ENCODE measurements around the gene FBLN7. TPM values are rescaled to one million over a fixed set of nuclear protein-coding genes. Genes with fewer than 3 reads are reported as not detected.
A peak's percentile ranks its signal among the peaks of the same experiment; 100 is the strongest.

FBLN7 gene
- total RNA-seq, 1 donor from 2014 or later: not detected

DNA sequence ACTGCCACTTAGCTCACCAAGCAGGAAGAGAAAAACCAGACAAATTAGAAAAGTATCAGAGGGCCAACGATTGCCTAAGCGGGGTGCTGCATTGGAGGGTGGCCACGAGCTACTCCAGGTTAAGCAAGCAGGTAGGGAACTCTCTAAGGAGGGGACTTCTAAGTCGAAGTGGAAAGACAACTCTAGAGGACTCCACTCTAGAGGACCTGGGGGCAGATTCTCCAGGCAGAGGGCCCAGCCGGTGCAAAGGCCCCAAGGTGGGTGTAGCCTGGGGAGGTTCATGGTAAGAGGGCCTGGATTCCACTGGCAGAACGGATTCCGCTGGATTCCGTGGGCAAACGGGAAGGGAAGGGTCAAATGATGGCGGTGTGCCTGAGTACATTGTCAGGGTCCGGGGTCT lies 12.7 kb downstream of the FBLN7 start:
- DNase-seq (ENCODE audit: low read depth) (no peak), FAIRE-seq (no peak)
- H2AFZ ChIP-seq (ENCODE audit: low read depth, low read length): peak overlapping the region; percentile 55
- H3K36me3 ChIP-seq (ENCODE audit: insufficient read depth, low read length): no peaks in the 10 kb centered on the region
- peak overlapping the region; percentile 69 for H3K27ac ChIP-seq (ENCODE audit: low read depth, low read length)
- H3K4me1 ChIP-seq (ENCODE audit: insufficient read depth, low read length): peaks cover 13% of the 10 kb centered on the region
- no peaks in the 10 kb centered on the region for H3K79me2 ChIP-seq (ENCODE audit: insufficient read depth, low read length)
- H3K9me3 Mint-ChIP-seq (ENCODE audit: unreplicated experiment): no peaks in the 10 kb centered on the region
- H3K9ac ChIP-seq (ENCODE audit: low read length): peak overlapping the region; percentile 54
- H3K9me3 ChIP-seq (ENCODE audit: insufficient read depth, low read depth, low read length): no peaks in the 10 kb centered on the region
- H3K4me1 Mint-ChIP-seq (ENCODE audit: low read depth, unreplicated experiment): peaks cover 23% of the 10 kb centered on the region
- H3K27me3 ChIP-seq (ENCODE audit: insufficient read depth, low read length): no peaks in the 10 kb centered on the region
- peaks cover 2% of the 10 kb centered on the region for H3K36me3 Mint-ChIP-seq (ENCODE audit: low read depth, unreplicated experiment)
- H3K4me3 Mint-ChIP-seq (ENCODE audit: unreplicated experiment): no peak overlapping the region
- no peak overlapping the region for H3K4me3 ChIP-seq (ENCODE audit: insufficient read depth, low read depth, low read length)
- peak overlapping the region; percentile 28 for H3K4me2 ChIP-seq (ENCODE audit: low read length)
- TF ChIP-seq, protein P1, sequence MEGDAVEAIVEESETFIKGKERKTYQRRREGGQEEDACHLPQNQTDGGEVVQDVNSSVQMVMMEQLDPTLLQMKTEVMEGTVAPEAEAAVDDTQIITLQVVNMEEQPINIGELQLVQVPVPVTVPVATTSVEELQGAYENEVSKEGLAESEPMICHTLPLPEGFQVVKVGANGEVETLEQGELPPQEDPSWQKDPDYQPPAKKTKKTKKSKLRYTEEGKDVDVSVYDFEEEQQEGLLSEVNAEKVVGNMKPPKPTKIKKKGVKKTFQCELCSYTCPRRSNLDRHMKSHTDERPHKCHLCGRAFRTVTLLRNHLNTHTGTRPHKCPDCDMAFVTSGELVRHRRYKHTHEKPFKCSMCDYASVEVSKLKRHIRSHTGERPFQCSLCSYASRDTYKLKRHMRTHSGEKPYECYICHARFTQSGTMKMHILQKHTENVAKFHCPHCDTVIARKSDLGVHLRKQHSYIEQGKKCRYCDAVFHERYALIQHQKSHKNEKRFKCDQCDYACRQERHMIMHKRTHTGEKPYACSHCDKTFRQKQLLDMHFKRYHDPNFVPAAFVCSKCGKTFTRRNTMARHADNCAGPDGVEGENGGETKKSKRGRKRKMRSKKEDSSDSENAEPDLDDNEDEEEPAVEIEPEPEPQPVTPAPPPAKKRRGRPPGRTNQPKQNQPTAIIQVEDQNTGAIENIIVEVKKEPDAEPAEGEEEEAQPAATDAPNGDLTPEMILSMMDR (IDR thresholded peaks at IDR 0.05; ENCODE audit: insufficient read depth, low read depth, low read length): no peak
- TF ChIP-seq EZH2 (IDR thresholded peaks at IDR 0.05; ENCODE audit: insufficient read depth, low read length): no peak
- H3K27ac Mint-ChIP-seq (ENCODE audit: unreplicated experiment): peak overlapping the region; percentile 79
- no peaks in the 10 kb centered on the region for H4K20me1 ChIP-seq (ENCODE audit: insufficient read depth, low read length)
- no peaks in the 10 kb centered on the region for H3K27me3 Mint-ChIP-seq (ENCODE audit: low read depth, unreplicated experiment)

DNA sequence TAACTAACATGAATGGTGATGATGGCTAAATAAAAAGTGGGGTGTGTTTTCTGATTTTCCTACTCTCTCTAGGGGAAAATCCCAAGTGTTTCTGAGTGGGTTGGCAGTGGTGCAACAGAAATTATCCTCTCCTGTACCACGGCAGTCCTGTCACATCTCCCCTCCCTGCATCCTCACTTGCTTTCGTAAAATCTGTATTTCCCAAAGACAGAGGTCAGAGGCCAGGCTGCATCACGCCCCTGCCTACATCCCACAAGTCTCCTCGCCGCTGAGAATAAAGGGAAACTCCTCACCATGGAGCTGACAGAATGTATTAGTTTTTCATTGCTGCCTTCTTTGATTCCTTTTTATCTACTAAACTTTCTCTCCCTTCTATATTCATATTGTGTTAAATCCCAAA lies 13.1 kb downstream of the FBLN7 start:
- Histone ChIP-seq H3K79me2 (ENCODE audit: insufficient read depth, low read length) (no peaks in the 10 kb centered on the region), H3K9ac (ENCODE audit: low read length) (no peak overlapping the region), H3K36me3 (ENCODE audit: insufficient read depth, low read length) (no peaks in the 10 kb centered on the region), H3K4me1 (ENCODE audit: insufficient read depth, low read length) (peaks cover 13% of the 10 kb centered on the region), H3K27me3 (ENCODE audit: insufficient read depth, low read length) (no peaks in the 10 kb centered on the region), H3K4me3 (ENCODE audit: insufficient read depth, low read depth, low read length) (no peak overlapping the region), H3K27ac (ENCODE audit: low read depth, low read length) (no peak overlapping the region), H4K20me1 (ENCODE audit: insufficient read depth, low read length) (no peaks in the 10 kb centered on the region), H3K9me3 (ENCODE audit: insufficient read depth, low read depth, low read length) (no peaks in the 10 kb centered on the region), H3K4me2 (ENCODE audit: low read length) (no peak overlapping the region), H2AFZ (ENCODE audit: low read depth, low read length) (no peak overlapping the region)
- FAIRE-seq (no peak), DNase-seq (ENCODE audit: low read depth) (no peak)
- no peak overlapping the region for H3K4me3 Mint-ChIP-seq (ENCODE audit: unreplicated experiment)
- peaks cover 23% of the 10 kb centered on the region for H3K4me1 Mint-ChIP-seq (ENCODE audit: low read depth, unreplicated experiment)
- TF ChIP-seq EZH2 (IDR thresholded peaks at IDR 0.05; ENCODE audit: insufficient read depth, low read length): no peak
- TF ChIP-seq, protein P1 (IDR thresholded peaks at IDR 0.05; ENCODE audit: insufficient read depth, low read depth, low read length): no peak
- peak overlapping the region; percentile 53 for H3K27ac Mint-ChIP-seq (ENCODE audit: unreplicated experiment)
- H3K9me3 Mint-ChIP-seq (ENCODE audit: unreplicated experiment): no peaks in the 10 kb centered on the region
- no peaks in the 10 kb centered on the region for H3K27me3 Mint-ChIP-seq (ENCODE audit: low read depth, unreplicated experiment)
- peaks cover 2% of the 10 kb centered on the region for H3K36me3 Mint-ChIP-seq (ENCODE audit: low read depth, unreplicated experiment)

DNA sequence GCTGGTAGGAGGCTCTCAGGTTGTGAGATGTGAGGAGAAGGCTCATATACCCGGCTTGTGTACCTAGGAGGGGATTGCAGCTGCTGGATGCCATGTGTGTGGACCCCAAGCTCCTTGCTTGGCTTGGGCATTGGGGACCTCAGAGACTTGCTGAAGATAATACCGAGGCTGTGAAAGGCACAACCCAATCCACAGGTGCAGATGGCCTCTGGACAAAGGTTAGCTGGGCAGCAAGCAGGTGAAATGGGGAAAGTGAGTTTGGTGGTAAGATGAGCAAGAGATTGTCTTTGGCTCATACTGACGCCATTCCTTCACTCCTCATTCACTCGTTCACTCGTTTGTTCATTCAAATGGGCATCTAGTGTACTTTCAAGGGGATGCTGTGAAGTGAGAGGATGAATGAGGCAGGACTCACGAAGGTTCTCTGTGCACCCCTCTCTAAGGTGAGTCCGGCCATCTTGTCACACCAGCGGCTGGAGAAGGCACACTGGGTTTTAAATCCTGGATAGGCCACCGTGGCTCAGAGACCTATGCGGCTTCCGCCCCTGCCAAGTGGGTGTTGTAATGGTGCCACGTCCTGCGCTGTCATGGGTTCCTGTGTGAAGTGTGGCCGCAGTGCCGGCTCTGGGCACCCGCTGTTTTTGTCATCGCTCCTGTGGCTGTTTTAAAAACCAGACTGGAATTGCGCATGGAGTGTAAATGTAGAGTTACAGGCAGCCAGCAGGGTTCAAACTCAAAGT lies 13.7 kb downstream of the FBLN7 start:
- no peaks in the 10 kb centered on the region for H3K27me3 ChIP-seq (ENCODE audit: insufficient read depth, low read length)

More for the DNA sequence above, 13.7 kb downstream of the FBLN7 start:
- peak overlapping the region; percentile 53 for H3K27ac Mint-ChIP-seq (ENCODE audit: unreplicated experiment)
- TF ChIP-seq, protein P1 (IDR thresholded peaks at IDR 0.05; ENCODE audit: insufficient read depth, low read depth, low read length): no peak
- TF ChIP-seq EZH2 (IDR thresholded peaks at IDR 0.05; ENCODE audit: insufficient read depth, low read length): no peak
- peaks cover 13% of the 10 kb centered on the region for H3K4me1 ChIP-seq (ENCODE audit: insufficient read depth, low read length)
- peaks cover 2% of the 10 kb centered on the region for H3K36me3 Mint-ChIP-seq (ENCODE audit: low read depth, unreplicated experiment)
- H2AFZ ChIP-seq (ENCODE audit: low read depth, low read length): no peak overlapping the region
- H3K4me3 ChIP-seq (ENCODE audit: insufficient read depth, low read depth, low read length): no peak overlapping the region
- H3K79me2 ChIP-seq (ENCODE audit: insufficient read depth, low read length): no peaks in the 10 kb centered on the region
- no peak overlapping the region for H3K9ac ChIP-seq (ENCODE audit: low read length)
- FAIRE-seq (no peak), DNase-seq (ENCODE audit: low read depth) (no peak)
- H3K36me3 ChIP-seq (ENCODE audit: insufficient read depth, low read length): no peaks in the 10 kb centered on the region
- H3K4me2 ChIP-seq (ENCODE audit: low read length): no peak overlapping the region
- H3K4me3 Mint-ChIP-seq (ENCODE audit: unreplicated experiment): no peak overlapping the region
- no peak overlapping the region for H3K27ac ChIP-seq (ENCODE audit: low read depth, low read length)
- no peaks in the 10 kb centered on the region for H3K9me3 Mint-ChIP-seq (ENCODE audit: unreplicated experiment)
- no peaks in the 10 kb centered on the region for H3K9me3 ChIP-seq (ENCODE audit: insufficient read depth, low read depth, low read length)
- H3K27me3 Mint-ChIP-seq (ENCODE audit: low read depth, unreplicated experiment): no peaks in the 10 kb centered on the region
- H4K20me1 ChIP-seq (ENCODE audit: insufficient read depth, low read length): no peaks in the 10 kb centered on the region
- H3K4me1 Mint-ChIP-seq (ENCODE audit: low read depth, unreplicated experiment): peaks cover 27% of the 10 kb centered on the region

Data from astrocyte (in vitro differentiated cells and primary cell).